CD14-positive monocyte (primary cell): ENCODE results near the gene OTC. TPM values are rescaled to one million over a fixed set of nuclear protein-coding genes. Genes with fewer than 3 reads are reported as not detected.

Source experiments
- DNase-seq, 3 donors: peaks; one replicate each; pipeline ENCODE4 v3.0.0-alpha.2; 2011 to 2022
- H2AFZ ChIP-seq: 2 replicates; pipeline ENCODE4 v1.6.0; 2012; ENCODE audit warnings: mild to moderate bottlenecking, low read depth, low read length, inconsistent platforms; ENCODE audit not compliant: insufficient read depth, poor library complexity, severe bottlenecking
- H3K27ac ChIP-seq, 2 donors: 1 replicate in 1 of 2; 2 replicates in 1 of 2; pipeline ENCODE4 v1.5.1; 2012 to 2013; ENCODE audit warnings: low read length in 2 of 2, control low read depth in 1 of 2, inconsistent platforms in 1 of 2, low read depth in 1 of 2, mild to moderate bottlenecking in 1 of 2
- H3K27me3 ChIP-seq, 2 donors: one replicate each; pipeline versions ENCODE4 v1.6.0 to v1.6.1; 2011 to 2013; ENCODE audit warnings: low read length in 2 of 2; ENCODE audit not compliant: control insufficient read depth in 2 of 2, insufficient read depth in 2 of 2
- H3K36me3 ChIP-seq, 2 donors: replicated peaks in 1 of 2; 1 replicate in 1 of 2; 2 replicates in 1 of 2; pipeline versions ENCODE4 v1.5.1 to v1.6.1; 2012 to 2013; ENCODE audit warnings: low read length in 2 of 2, control low read depth in 1 of 2, inconsistent platforms in 1 of 2, mild to moderate bottlenecking in 1 of 2; ENCODE audit not compliant: insufficient read depth in 2 of 2, control insufficient read depth in 1 of 2
- H3K4me1 ChIP-seq, 2 donors: 1 replicate in 1 of 2; 2 replicates in 1 of 2; pipeline versions ENCODE4 v1.5.1 to v1.6.1; 2012 to 2013; ENCODE audit warnings: low read length in 2 of 2, control low read depth in 1 of 2, inconsistent platforms in 1 of 2, mild to moderate bottlenecking in 1 of 2, moderate library complexity in 1 of 2; ENCODE audit not compliant: insufficient read depth in 2 of 2, control insufficient read depth in 1 of 2
- H3K4me2 ChIP-seq: replicated peaks from 2 replicates; pipeline ENCODE3; 2012; ENCODE audit warnings: low read length, moderate library complexity, mild to moderate bottlenecking; ENCODE audit not compliant: poor library complexity, severe bottlenecking; ENCODE audit errors: extremely low read depth
- H3K4me3 ChIP-seq, 3 experiments: fragments of 200-600 bp in 1 of 3; sonication (generic) in 1 of 3; replicated peaks in 1 of 3; 1 replicate in 2 of 3; 2 replicates in 1 of 3; pipeline ENCODE4 v1.5.1; 2011 to 2013; ENCODE audit warnings: low read length in 3 of 3, mild to moderate bottlenecking in 3 of 3, control low read depth in 2 of 3, low read depth in 2 of 3, inconsistent platforms in 1 of 3, moderate library complexity in 1 of 3
- H3K79me2 ChIP-seq: 2 replicates; pipeline ENCODE4 v1.6.0; 2012; ENCODE audit warnings: mild to moderate bottlenecking, control low read depth, inconsistent platforms, low read length, moderate library complexity; ENCODE audit not compliant: insufficient read depth
- H3K9ac ChIP-seq: 2 replicates; pipeline ENCODE4 v1.6.0; 2017; ENCODE audit warnings: low read length, mild to moderate bottlenecking; ENCODE audit not compliant: insufficient read depth, poor library complexity, severe bottlenecking
- H3K9me3 ChIP-seq, 2 donors: replicated peaks in 1 of 2; 1 replicate in 1 of 2; 2 replicates in 1 of 2; pipeline versions ENCODE4 v1.5.1 to v1.6.1; 2012 to 2013; ENCODE audit warnings: low read length in 2 of 2, control low read depth in 1 of 2; ENCODE audit not compliant: control insufficient read depth in 1 of 2, insufficient read depth in 1 of 2
- H4K20me1 ChIP-seq: 2 replicates; pipeline ENCODE4 v1.6.0; 2012; ENCODE audit warnings: mild to moderate bottlenecking, low read length, control low read depth, moderate library complexity; ENCODE audit not compliant: insufficient read depth
- H3K27ac Mint-ChIP-seq, 7 donors: one replicate each; pipeline ENCODE4 v1.8.0; 2020; ENCODE audit warnings: mild to moderate bottlenecking in 7 of 7, mixed read lengths in 7 of 7, moderate library complexity in 6 of 7, inconsistent platforms in 2 of 7
- H3K27me3 Mint-ChIP-seq, 3 donors: one replicate each; pipeline ENCODE4 v1.8.0; 2021 to 2022; ENCODE audit warnings: low read depth in 3 of 3, mild to moderate bottlenecking in 3 of 3, mixed read lengths in 3 of 3, moderate library complexity in 3 of 3, inconsistent platforms in 1 of 3
- H3K36me3 Mint-ChIP-seq, 2 donors: one replicate each; pipeline ENCODE4 v1.8.0; 2020; ENCODE audit warnings: mixed read lengths in 2 of 2, inconsistent platforms in 1 of 2, mild to moderate bottlenecking in 1 of 2
- H3K4me1 Mint-ChIP-seq: one replicate; pipeline ENCODE4 v1.8.0; 2020; ENCODE audit warnings: mild to moderate bottlenecking, mixed read lengths
- H3K4me3 Mint-ChIP-seq, 2 donors: one replicate each; pipeline ENCODE4 v1.8.0; 2020; ENCODE audit warnings: mild to moderate bottlenecking in 2 of 2, mixed read lengths in 2 of 2, moderate library complexity in 1 of 2
- H3K9me3 Mint-ChIP-seq, 7 donors: one replicate each; pipeline ENCODE4 v1.8.0; 2020 to 2022; ENCODE audit warnings: mixed read lengths in 7 of 7, mild to moderate bottlenecking in 6 of 7, moderate library complexity in 6 of 7, inconsistent platforms in 2 of 7
- CTCF ChIP-seq: fragments of 200-600 bp; IDR thresholded peaks from one replicate; pipeline ENCODE4 v1.8.0; 2022; ENCODE audit warnings: antibody characterized with exemption, mild to moderate bottlenecking
- WGBS: methylation state at CpG from one replicate; pipeline ENCODE4 v1.1.5; 2013; ENCODE audit warnings: missing lambda C conversion rate; ENCODE audit not compliant: insufficient coverage; 5-methylcytosine and 5-hydroxymethylcytosine counted together
- intact Hi-C, 2 donors: fragments of 100-400 bp; cut with micrococcal nuclease; formaldehyde crosslinking; loops; one replicate each; pipeline versions ENCODE4 v1.15.0 to v1.15.1; 2023
- polyA plus RNA-seq, 3 donors: library from polyadenylated mRNA; depleted of rRNA in 1 of 3; unstranded in 2 of 3; stranded (reverse) in 1 of 3; fragments of 300-500 nt in 2 of 3; fragments of >200 nt in 1 of 3; fragmentation: Illumina TruSeq in 2 of 3; gene quantifications; 1 replicate in 2 of 3; 2 replicates in 1 of 3; pipeline ENCODE4 v1.2.3, GENCODE V29; 2012 to 2021

OTC gene
- polyA plus RNA-seq, 3 donors = not detected

GRCh38 chrX:38315186-38315585 is 37.2 kb upstream of the OTC start:
- Mint-ChIP-seq H3K27me3 (peaks cover 0 to 4% (median 1%) of the 10 kb centered on the region in 3 donors), H3K4me1 (no peaks in the 10 kb centered on the region), H3K36me3 (peaks cover 21 to 26% of the 10 kb centered on the region in 2 donors), H3K4me3 (no peak overlapping the region), H3K27ac (peak overlapping the region in 1 of 7 donors; percentile 12), H3K9me3 (no peaks in the 10 kb centered on the region)
- no peak overlapping the region for H3K4me2 ChIP-seq
- no peak for DNase-seq
- peaks cover 15 to 25% of the 10 kb centered on the region in 2 donors for H3K36me3 ChIP-seq
- no peak overlapping the region for H3K9ac ChIP-seq
- H4K20me1 ChIP-seq = no peaks in the 10 kb centered on the region
- no CpG with 5 or more reads among the region's 7 CpGs for WGBS
- H3K27ac ChIP-seq = no peak overlapping the region
- no peaks in the 10 kb centered on the region for H3K79me2 ChIP-seq
- H3K4me1 ChIP-seq = no peaks in the 10 kb centered on the region
- TF ChIP-seq CTCF = no peak
- intact Hi-C loops = no loop called here
- H2AFZ ChIP-seq = no peak overlapping the region
- H3K9me3 ChIP-seq = no peaks in the 10 kb centered on the region
- no peaks in the 10 kb centered on the region for H3K27me3 ChIP-seq
- no peak overlapping the region for H3K4me3 ChIP-seq

- Histone ChIP-seq H4K20me1 (no peaks in the 10 kb centered on the region), H3K4me2 (no peak overlapping the region), H2AFZ (no peak overlapping the region), H3K36me3 (peaks cover 15 to 27% of the 10 kb centered on the region in 2 donors), H3K9ac (no peak overlapping the region), H3K9me3 (no peaks in the 10 kb centered on the region), H3K4me3 (no peak overlapping the region), H3K4me1 (no peaks in the 10 kb centered on the region), H3K79me2 (no peaks in the 10 kb centered on the region), H3K27me3 (no peaks in the 10 kb centered on the region), H3K27ac (no peak overlapping the region)
- WGBS = 100% methylated on average over 1 of the region's 3 CpGs
- H3K27me3 Mint-ChIP-seq = peaks cover 0 to 3% (median 1%) of the 10 kb centered on the region in 3 donors
- intact Hi-C loops = no loop called here
- H3K9me3 Mint-ChIP-seq = no peaks in the 10 kb centered on the region
- H3K36me3 Mint-ChIP-seq = peaks cover 20 to 30% of the 10 kb centered on the region in 2 donors
- no peak overlapping the region for H3K4me3 Mint-ChIP-seq
- no peak for TF ChIP-seq CTCF
- H3K27ac Mint-ChIP-seq = no peak overlapping the region
- no peaks in the 10 kb centered on the region for H3K4me1 Mint-ChIP-seq
- no peak for DNase-seq
Measured at GRCh38 chrX:38318196-38318595, 34.2 kb upstream of the OTC start.
